Measurements from ENCODE around the gene EXOC4.

The EXOC4 gene

GRCh38 chr7:134018306-134018705, 765.4 kb downstream of the EXOC4 start:
- intact Hi-C loops (cut with DNase I; ENCODE audit: low total_unique reads), result no loop called here
- TF ChIP-seq CTCF (IDR thresholded peaks at IDR 0.05), result no peak
- no peak for DNase-seq
- Histone ChIP-seq H3K4me1 (peaks cover 0 to 6% (median 0%) of the 10 kb centered on the region in 4 donors), H3K27me3 (no peaks in the 10 kb centered on the region), H3K4me3 (no peak overlapping the region), H3K9me3 (no peaks in the 10 kb centered on the region), H3K27ac (no peak overlapping the region), H3K36me3 (no peaks in the 10 kb centered on the region)

- H3K27me3 ChIP-seq, result no peaks in the 10 kb centered on the region
- no peak overlapping the region for H3K4me3 ChIP-seq
- TF ChIP-seq CTCF (IDR thresholded peaks at IDR 0.05), result no peak
- intact Hi-C loops (cut with DNase I; ENCODE audit: low total_unique reads), result no loop called here
- no peaks in the 10 kb centered on the region for H3K36me3 ChIP-seq
- no peak for DNase-seq
- peaks cover 0 to 6% (median 0%) of the 10 kb centered on the region in 4 donors for H3K4me1 ChIP-seq
- no peak overlapping the region for H3K27ac ChIP-seq
- no peaks in the 10 kb centered on the region for H3K9me3 ChIP-seq
Measured at GRCh38 chr7:134019251-134019650, 766.4 kb downstream of the EXOC4 start.

- DNase-seq, result no peak
- intact Hi-C loops (cut with DNase I; ENCODE audit: low total_unique reads), result no loop called here
- no peak for TF ChIP-seq CTCF (IDR thresholded peaks at IDR 0.05)
- Histone ChIP-seq H3K9me3 (no peaks in the 10 kb centered on the region), H3K4me3 (no peak overlapping the region), H3K36me3 (no peaks in the 10 kb centered on the region), H3K4me1 (peaks cover 0 to 6% (median 0%) of the 10 kb centered on the region in 4 donors), H3K27ac (no peak overlapping the region), H3K27me3 (no peaks in the 10 kb centered on the region)
Measured at GRCh38 chr7:134021836-134022235, 769.0 kb downstream of the EXOC4 start.

GRCh38 chr7:134022286-134022911, 769.5 kb downstream of the EXOC4 start:
- DNase-seq, result no peak
- TF ChIP-seq CTCF (IDR thresholded peaks at IDR 0.05), result no peak
- no peaks in the 10 kb centered on the region for H3K27me3 ChIP-seq
- peaks cover 0 to 6% (median 0%) of the 10 kb centered on the region in 4 donors for H3K4me1 ChIP-seq
- no peak overlapping the region for H3K4me3 ChIP-seq
- no peaks in the 10 kb centered on the region for H3K36me3 ChIP-seq
- H3K27ac ChIP-seq, result no peak overlapping the region
- intact Hi-C loops (cut with DNase I; ENCODE audit: low total_unique reads), result no loop called here
- no peaks in the 10 kb centered on the region for H3K9me3 ChIP-seq

GRCh38 chr7:134024739-134025138, 771.9 kb downstream of the EXOC4 start:
- intact Hi-C loops (cut with DNase I; ENCODE audit: low total_unique reads), result no loop called here
- no peaks in the 10 kb centered on the region for H3K9me3 ChIP-seq
- H3K36me3 ChIP-seq, result no peaks in the 10 kb centered on the region
- H3K27ac ChIP-seq, result no peak overlapping the region
- H3K27me3 ChIP-seq, result no peaks in the 10 kb centered on the region
- H3K4me3 ChIP-seq, result no peak overlapping the region
- DNase-seq, result no peak
- H3K4me1 ChIP-seq, result peaks cover 0 to 6% (median 0%) of the 10 kb centered on the region in 4 donors
- TF ChIP-seq CTCF (IDR thresholded peaks at IDR 0.05), result no peak

GRCh38 chr7:134028853-134029252, 776.0 kb downstream of the EXOC4 start:
- Histone ChIP-seq H3K9me3 (no peaks in the 10 kb centered on the region), H3K4me3 (no peak overlapping the region), H3K36me3 (no peaks in the 10 kb centered on the region), H3K27ac (no peak overlapping the region), H3K4me1 (no peaks in the 10 kb centered on the region), H3K27me3 (no peaks in the 10 kb centered on the region)
- DNase-seq, result no peak
- no peak for TF ChIP-seq CTCF (IDR thresholded peaks at IDR 0.05)
- intact Hi-C loops (cut with DNase I; ENCODE audit: low total_unique reads), result no loop called here
